HG03442 (cell line): ENCODE measurements around the gene SRP68.

Source experiments
- ATAC-seq: cut with Tn5 transposase; IDR thresholded peaks from one replicate; pipeline ENCODE4 v1.9.1; 2021; ENCODE audit warnings: mild to moderate bottlenecking, moderate library complexity; ENCODE audit not compliant: unreplicated experiment

SRP68 gene

DNA sequence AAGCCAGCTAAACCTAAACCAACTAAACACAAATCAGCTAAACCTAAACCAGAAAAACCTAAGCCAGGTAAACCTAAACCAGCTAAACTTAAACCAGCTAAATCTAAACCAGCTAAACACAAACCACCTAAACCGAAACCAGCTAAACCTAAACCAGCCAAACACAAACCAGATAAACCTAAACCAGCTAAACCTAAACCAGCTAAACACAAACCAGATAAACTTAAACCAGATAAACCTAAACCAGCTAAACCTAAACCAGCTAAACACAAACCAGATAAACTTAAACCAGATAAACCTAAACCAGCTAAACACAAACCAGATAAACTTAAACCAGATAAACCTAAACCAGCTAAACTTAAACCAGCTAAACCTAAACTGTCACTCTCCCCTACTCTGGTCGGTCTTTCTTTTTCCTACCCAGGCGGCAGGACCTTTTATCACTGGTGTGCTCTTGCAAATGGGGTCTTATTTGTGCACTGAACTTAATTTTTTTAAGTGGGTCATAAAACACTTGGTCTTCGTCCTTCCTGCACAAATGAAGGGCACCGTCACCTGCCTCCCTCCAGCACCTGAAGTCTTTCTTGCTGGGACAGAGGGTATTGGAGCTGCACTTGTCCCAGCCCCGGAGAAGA lies 52.4 kb downstream of the SRP68 start:
- no peak for ATAC-seq

- ATAC-seq: no peak
These were observed 53.5 kb downstream of the SRP68 start for GRCh38 chr17:76018801-76019200.

DNA sequence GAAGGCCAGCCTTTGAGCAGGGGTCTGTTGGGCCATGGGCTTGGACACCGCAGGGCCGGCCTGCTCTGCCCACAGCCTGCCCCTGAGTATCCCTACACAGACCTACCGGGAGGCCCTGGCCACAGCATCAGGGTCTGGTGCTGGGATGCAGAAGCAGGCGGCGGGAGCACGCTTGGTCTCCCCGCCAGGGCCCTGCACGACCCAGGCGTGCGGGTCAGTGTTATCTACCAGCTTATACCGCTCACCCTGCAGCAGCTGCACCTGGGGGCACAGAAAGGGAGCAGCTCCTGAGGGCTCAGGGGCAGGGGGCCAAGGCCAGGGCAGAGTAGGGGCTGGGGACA lies 54.0 kb downstream of the SRP68 start:
- ATAC-seq: no peak

DNA sequence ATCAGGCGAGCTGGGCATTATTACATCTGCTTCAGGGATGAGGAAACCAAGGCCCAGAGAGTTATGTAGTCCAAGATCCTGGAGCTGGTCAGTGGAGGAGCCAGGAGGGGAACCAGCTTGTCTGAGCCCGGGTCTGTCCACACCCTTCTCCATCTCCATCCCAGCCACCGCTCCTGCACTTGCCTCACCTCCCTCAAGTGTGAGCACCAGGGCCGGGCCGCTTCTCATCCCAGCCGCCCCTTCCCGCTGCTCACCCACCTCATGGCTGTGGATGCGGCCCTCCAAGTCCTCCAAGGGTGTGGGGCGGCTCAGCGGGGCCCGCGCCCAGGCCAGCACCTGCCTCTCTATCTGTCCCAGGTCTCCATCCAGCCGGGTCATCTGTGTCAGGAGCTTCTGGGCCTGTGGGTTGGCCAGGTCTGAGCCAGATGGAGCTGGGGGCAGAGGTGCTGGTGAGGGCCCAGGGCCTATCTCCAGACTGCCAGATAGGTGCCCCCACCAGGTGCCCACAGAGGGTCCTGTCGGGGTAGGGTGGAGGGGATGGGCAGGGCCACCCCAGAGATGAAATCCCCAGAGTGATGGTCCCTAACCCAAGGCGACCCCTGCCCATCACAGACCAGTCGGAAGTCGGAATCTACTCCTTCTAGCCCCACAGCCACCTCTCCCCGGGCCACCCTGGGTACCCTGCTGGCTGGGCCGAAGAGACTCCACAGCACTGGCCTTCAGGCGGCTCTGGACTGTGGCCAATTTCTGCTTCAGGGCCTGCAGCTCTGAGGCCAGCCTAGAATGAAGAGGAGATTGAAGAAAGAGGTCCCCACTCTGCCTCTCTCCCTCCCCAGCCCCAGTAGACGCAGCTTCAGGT lies 54.6 kb downstream of the SRP68 start:
- ATAC-seq: no peak

DNA sequence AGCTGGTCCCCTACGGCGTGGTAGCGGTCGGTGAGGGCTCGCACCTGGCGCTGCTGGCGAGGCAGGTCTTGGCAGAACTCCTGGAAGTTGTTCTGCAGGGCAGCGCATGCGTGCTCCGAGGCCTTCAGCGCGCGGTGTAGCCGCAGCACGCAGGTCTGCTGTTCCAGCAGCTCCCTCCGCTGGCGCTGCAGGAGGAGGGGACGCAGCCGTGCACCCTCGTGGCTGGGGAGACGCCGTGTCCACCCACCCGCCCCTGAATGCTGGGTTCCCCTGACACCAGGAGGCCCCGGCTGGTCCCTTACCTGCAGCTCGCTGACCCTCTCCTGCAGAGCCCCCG lies 57.4 kb downstream of the SRP68 start:
- no peak for ATAC-seq

GRCh38 chr17:76014100-76014924 lies 58.0 kb downstream of the SRP68 start:
- ATAC-seq: no peak

DNA sequence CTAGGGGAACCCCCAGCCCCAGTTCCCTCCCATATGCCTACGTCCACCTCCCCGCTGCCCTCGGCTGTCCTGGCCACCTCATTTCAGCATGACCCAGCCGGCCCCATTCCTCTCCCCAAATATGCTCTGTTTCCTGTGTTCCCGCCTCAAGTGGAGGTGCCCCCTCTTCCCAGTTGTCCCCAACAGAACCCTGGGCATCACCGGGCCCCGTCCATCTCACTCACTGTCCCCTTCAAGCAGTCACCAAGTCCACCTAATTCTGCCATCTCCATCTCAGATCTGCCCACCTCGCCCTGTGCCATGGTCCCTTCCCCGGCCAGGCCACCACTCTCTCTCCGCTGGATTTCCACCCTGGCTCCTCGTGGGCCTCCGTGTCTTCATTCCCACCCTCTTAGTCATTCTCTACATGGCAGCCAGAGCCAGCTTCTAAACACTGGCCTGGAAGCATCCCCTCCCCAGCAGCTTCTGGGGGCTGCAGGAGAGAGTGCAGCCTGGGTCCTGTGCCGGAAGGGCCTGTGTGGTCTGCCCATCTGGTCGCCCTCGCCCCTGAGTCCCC lies 58.9 kb downstream of the SRP68 start:
- ATAC-seq: no peak

- ATAC-seq: no peak
These were observed 60.4 kb downstream of the SRP68 start for GRCh38 chr17:76011951-76012350.

GRCh38 chr17:76009969-76010661 lies 62.2 kb downstream of the SRP68 start:
- no peak for ATAC-seq

DNA sequence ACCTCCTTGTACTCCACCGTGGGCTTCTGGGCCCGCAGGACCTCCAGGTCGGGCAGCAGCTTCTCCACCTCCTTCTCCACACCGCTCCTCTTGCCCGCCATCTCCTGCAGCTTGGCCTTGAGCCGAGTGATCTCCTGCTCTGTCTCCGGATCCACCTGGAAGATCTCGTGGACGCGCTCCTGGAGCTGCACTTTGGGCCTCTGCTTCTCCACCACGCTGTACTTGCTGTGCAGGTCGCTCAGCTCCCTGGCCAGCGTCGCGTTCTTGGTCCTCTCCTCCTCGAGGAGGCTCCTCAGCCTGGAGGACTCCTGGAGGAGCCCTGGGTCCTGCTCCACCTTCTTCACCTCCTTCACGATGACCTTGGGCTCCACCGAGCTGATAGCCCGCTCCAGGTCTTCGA lies 62.9 kb downstream of the SRP68 start:
- no peak for ATAC-seq

- ATAC-seq: no peak
These were observed 63.5 kb downstream of the SRP68 start for GRCh38 chr17:76008630-76009425.

DNA sequence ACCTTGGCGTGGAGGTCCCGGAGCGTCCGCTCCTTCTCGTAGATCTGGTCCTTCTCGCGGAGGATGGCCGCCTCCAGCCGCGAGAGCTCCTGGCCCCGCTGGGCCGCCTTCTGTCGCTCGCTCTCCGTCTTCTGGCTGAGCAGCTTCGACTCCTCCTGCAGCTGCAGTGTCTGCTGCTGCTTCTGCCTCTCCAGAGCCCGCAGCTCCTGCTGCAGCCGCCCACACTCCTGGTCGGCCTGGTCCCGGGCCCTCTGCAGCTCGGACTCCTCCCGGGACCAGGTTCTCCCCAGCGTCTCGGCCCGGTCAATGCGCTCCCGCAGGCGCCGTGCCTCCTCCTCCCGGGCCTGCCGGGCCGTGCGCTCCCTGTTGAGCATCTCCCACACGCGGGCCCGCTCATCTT lies 64.1 kb downstream of the SRP68 start:
- ATAC-seq: no peak

GRCh38 chr17:76007850-76008165 lies 64.5 kb downstream of the SRP68 start:
- no peak for ATAC-seq

- no peak for ATAC-seq
These were observed 65.0 kb downstream of the SRP68 start for GRCh38 chr17:76007131-76007849.

GRCh38 chr17:76005263-76006149 lies 66.8 kb downstream of the SRP68 start:
- no peak for ATAC-seq

- ATAC-seq: no peak
These were observed 67.5 kb downstream of the SRP68 start for GRCh38 chr17:76004750-76005262.

GRCh38 chr17:76003915-76004314 lies 68.4 kb downstream of the SRP68 start:
- ATAC-seq: no peak

- no peak for ATAC-seq
These were observed 70.2 kb downstream of the SRP68 start for GRCh38 chr17:76002100-76002499.
